ENCODE data around the gene THAP8. TPM values are rescaled to one million over a fixed set of nuclear protein-coding genes. Genes with fewer than 3 reads are reported as not detected.
"Not testable (repeated sequence)": the region's sequence is repeated elsewhere in the genome, so short reads cannot be mapped to it uniquely, and the experiment has no call there.

THAP8 gene
- total RNA-seq, 4 donors from 2014 or later, result 4.6 to 6.5 (median 6.2) TPM; not detected in 1

- no peaks in the 10 kb centered on the region for H3K27me3 ChIP-seq
- intact Hi-C loops (cut with DNase I; ENCODE audit: low total_unique reads), result no loop called here
- peak; percentile 37 to 63 for DNase-seq
- TF ChIP-seq, protein P1, sequence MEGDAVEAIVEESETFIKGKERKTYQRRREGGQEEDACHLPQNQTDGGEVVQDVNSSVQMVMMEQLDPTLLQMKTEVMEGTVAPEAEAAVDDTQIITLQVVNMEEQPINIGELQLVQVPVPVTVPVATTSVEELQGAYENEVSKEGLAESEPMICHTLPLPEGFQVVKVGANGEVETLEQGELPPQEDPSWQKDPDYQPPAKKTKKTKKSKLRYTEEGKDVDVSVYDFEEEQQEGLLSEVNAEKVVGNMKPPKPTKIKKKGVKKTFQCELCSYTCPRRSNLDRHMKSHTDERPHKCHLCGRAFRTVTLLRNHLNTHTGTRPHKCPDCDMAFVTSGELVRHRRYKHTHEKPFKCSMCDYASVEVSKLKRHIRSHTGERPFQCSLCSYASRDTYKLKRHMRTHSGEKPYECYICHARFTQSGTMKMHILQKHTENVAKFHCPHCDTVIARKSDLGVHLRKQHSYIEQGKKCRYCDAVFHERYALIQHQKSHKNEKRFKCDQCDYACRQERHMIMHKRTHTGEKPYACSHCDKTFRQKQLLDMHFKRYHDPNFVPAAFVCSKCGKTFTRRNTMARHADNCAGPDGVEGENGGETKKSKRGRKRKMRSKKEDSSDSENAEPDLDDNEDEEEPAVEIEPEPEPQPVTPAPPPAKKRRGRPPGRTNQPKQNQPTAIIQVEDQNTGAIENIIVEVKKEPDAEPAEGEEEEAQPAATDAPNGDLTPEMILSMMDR (IDR thresholded peaks at IDR 0.05), result no peak
- no peak for TF ChIP-seq POLR2A (IDR thresholded peaks at IDR 0.05)
- no peaks in the 10 kb centered on the region for H3K4me1 ChIP-seq
- H3K4me3 ChIP-seq, result no peak overlapping the region
- no peaks in the 10 kb centered on the region for H3K36me3 ChIP-seq
- peak overlapping the region; percentile 61 to 66 for H3K27ac ChIP-seq
- no peaks in the 10 kb centered on the region for H3K9me3 ChIP-seq
These were observed 12.3 kb downstream of the THAP8 start for GRCh38 chr19:36041831-36042230.

GRCh38 chr19:36041092-36041491 is 13.0 kb downstream of the THAP8 start:
- H3K4me3 ChIP-seq; H3K27me3 ChIP-seq; H3K4me1 ChIP-seq; H3K9me3 ChIP-seq; intact Hi-C loops (cut with DNase I; ENCODE audit: low total_unique reads); DNase-seq; H3K36me3 ChIP-seq: not testable (repeated sequence)
- peak overlapping the region; percentile 61 to 66 for H3K27ac ChIP-seq

GRCh38 chr19:36040495-36040894 is 13.6 kb downstream of the THAP8 start:
- TF ChIP-seq, protein P1 (IDR thresholded peaks at IDR 0.05), result no peak
- no peak for TF ChIP-seq POLR2A (IDR thresholded peaks at IDR 0.05)
- no peak for DNase-seq
- H3K4me3 ChIP-seq, result no peak overlapping the region
- H3K4me1 ChIP-seq, result no peaks in the 10 kb centered on the region
- intact Hi-C loops (cut with DNase I; ENCODE audit: low total_unique reads), result no loop called here
- no peaks in the 10 kb centered on the region for H3K9me3 ChIP-seq
- H3K36me3 ChIP-seq, result no peaks in the 10 kb centered on the region
- peak overlapping the region in 1 of 2 donors; percentile 61 for H3K27ac ChIP-seq
- no peaks in the 10 kb centered on the region for H3K27me3 ChIP-seq

DNA sequence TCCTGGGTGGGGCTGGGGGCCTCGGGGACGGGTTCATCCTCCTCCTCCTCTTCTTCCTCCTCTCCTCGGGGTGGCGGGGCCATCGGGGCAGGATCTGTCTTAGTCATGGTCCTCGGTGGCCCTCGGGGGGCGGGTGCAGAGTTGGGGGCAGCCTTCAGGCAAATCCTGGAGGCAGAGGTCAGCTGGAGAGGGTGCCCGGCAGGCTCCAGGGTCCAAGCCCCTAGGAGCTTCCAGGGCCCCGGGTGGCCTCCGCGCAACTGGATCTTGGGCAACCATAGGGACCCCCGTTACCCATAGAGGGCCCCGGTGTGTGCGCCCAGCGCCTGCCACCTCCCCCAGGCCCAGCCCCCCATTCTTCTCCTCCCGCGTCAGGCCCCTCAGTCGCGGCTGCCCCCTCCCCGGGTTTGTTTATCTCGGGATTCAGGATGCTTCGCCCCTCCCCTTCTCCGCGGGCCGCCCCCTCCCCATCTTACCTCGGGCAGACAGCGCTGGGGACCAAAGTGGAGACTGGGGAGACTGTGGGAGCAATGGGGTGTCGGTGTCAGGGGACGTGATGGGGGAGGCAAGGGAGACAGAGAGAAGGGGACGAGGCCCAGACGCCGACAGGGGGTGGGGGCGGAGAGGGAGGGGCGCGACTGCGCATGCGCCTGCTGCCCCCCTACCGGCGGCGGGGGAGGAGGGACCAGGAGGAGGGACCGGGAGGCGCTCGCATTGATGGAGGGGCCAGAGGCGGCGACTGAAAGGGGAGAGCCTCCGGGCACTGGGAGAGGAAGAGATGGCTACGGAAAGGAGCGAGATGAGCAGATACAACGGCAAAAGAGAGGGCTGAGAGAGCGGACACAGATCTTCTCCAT is 21.6 kb downstream of the THAP8 start, which contains the start of gene CLIP3:
TSS of gene CLIP3 (minus strand) at position 623 of the 854 bp plus-strand sequence. CDS start at position 107, 516 bp downstream.
- TF ChIP-seq, protein P1 (IDR thresholded peaks at IDR 0.05), result peak in 3 of 4 experiments; percentile 9 to 22 (median 22)
- peak in 1 of 2 donors; percentile 36 for TF ChIP-seq POLR2A (IDR thresholded peaks at IDR 0.05)
- intact Hi-C loops (cut with DNase I; ENCODE audit: low total_unique reads), result no loop called here
- no peaks in the 10 kb centered on the region for H3K27me3 ChIP-seq
- no peaks in the 10 kb centered on the region for H3K36me3 ChIP-seq
- H3K4me1 ChIP-seq, result no peaks in the 10 kb centered on the region
- DNase-seq, result peak; percentile 81 to 87
- H3K27ac ChIP-seq, result peak within 1 kb of the TSS; percentile 84 to 89
- peak within 1 kb of the TSS; percentile 68 to 85 for H3K4me3 ChIP-seq
- no peaks in the 10 kb centered on the region for H3K9me3 ChIP-seq

DNA sequence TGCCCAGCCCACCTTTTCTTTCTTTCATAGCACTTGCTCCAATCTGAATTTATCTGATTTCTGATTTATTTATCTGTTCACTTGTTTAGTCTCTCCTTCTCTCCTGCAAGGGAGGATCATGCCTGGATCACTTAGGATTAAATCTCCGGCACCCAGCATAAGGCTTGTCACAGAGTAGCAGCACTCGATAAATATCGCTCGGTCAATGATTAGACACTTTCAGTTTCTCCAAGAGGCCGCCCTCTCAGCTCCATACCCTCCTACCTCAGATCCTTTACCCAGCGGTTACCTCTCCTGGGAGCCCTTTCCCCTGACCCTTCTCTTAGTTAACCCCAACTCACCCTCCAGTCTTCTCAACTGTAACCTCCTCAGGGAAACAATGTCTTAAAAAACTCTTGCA is 22.8 kb downstream of the THAP8 start:
- no peak for DNase-seq
- Histone ChIP-seq H3K27me3 (no peaks in the 10 kb centered on the region), H3K36me3 (no peaks in the 10 kb centered on the region), H3K4me3 (no peak overlapping the region), H3K4me1 (no peaks in the 10 kb centered on the region), H3K9me3 (no peaks in the 10 kb centered on the region), H3K27ac (peak overlapping the region in 1 of 2 donors; percentile 89)
- intact Hi-C loops (cut with DNase I; ENCODE audit: low total_unique reads), result no loop called here
- TF ChIP-seq, protein P1 (IDR thresholded peaks at IDR 0.05), result no peak
- TF ChIP-seq POLR2A (IDR thresholded peaks at IDR 0.05), result no peak

All from uterus (tissue), 4 donors.